HG03439 (cell line): Measurements from ENCODE around the gene BPIFB6.

Experiments used
- ATAC-seq: cut with Tn5 transposase; IDR thresholded peaks from one replicate; pipeline ENCODE4 v1.9.1; 2021; ENCODE audit warnings: mild to moderate bottlenecking, moderate library complexity; ENCODE audit not compliant: unreplicated experiment

Gene BPIFB6

DNA sequence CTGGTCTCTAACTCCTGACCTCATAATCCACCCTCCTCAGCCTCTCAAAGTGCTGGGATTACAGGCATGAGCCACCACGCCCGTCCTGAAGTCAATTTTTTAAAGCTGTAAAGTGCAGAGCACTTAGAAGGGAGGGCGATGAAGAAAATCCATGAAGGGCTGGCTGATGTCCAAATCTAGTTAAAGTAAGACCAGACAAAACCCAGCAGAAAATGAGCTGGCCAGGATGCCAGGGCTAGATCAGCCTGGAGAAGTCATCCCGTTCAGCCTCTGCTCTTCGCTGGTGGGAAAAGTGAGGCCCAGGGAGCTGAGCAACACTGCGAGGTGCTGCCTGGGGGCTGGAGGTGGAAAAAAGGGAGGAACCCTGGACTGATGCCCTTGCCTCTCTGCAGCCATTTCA lies 51.1 kb downstream of the BPIFB6 start:
- no peak for ATAC-seq

DNA sequence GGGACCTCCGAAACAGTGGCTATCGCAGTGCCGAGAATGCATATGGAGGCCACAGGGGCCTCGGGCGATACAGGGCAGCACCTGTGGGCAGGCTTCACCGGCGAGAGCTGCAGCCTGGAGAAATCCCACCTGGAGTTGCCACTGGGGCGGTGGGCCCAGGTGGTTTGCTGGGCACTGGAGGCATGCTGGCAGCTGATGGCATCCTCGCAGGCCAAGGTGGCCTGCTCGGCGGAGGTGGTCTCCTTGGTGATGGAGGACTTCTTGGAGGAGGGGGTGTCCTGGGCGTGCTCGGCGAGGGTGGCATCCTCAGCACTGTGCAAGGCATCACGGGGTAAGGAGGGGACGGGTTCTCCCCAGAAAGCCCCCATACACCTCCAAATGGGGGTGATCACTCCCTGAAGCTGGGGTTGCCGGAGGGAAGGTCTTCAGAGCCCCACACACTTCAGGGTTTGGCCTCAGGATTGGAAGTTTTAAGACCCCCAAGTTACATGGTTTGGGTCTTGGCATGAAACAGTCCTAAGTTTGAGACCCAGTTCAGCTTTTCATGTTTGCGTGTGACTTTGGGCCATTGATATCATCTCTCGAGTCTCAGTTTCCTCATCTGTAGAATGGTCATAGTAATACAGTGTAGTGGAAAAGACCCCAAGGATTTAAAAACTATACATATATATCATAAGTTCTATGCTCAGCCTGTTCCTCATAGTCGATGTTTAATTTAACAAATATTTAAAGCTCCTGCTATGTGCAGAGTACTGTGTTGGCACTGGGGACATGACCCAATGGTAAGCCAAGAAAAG lies 52.3 kb downstream of the BPIFB6 start:
- ATAC-seq, result no peak

DNA sequence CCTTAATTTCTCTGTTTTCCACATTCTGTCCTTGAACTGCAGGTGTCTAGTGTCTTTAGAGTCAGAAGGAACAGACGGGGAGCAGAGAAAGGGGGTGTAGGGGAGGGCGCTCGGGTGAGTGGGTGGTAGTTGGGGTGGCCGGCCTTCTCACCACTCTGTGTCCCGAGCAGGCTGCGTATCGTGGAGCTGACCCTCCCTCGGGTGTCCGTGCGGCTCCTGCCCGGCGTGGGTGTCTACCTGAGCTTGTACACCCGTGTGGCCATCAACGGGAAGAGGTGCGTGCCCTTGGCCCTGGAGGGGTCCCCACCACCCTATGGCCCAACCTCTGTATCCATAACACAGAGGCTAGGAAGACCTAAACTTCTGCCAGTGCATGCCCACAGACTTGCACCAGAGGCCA lies 53.3 kb downstream of the BPIFB6 start:
- ATAC-seq, result no peak

DNA sequence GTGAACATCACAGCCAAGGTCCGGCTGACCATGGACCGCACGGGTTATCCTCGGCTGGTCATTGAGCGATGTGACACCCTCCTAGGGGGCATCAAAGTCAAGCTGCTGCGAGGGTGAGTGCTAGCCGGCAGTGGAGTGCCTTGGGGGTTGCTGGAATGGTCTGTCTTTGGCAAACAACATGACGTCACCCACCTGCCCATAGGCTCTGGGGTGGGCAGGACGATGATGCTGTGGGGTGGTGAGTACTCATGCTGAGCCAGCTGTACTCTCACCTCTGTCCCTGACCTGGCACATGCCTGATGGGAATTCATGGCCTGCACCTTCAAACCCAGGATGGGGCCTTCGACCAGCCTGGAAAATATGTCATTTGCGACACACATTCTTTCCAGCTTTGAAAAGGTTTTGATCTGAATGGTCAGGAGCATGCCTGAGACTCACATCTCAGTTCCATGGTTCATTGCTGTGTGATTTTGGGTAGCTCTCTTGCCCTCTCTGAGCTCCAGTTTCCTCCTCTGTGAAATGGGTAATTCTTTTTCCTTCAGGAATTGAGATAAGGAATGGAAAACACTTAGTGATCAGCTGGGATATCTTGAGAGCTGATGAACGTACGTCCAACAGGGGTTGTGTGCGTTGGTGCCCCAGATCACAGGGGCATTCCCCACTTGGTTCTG lies 54.7 kb downstream of the BPIFB6 start:
- no peak for ATAC-seq

DNA sequence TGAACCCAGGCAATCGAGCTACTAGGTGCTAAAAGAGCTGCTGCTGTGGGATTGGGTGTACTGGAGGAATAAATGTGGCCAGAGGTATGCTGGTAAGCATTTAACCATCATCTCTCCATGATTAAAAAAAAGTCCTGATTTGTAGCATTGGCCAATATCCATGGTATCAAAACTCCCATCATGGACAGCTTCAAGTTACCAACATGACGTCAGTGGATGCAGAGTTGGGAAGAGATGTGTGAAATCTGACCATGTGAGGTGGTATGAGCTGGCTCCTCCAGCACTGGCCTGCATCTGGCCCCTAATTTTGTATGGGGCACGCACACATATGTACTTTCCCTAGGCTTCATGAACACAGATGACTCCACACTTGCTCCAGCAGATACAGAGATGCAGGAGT lies 59.7 kb downstream of the BPIFB6 start:
- no peak for ATAC-seq

DNA sequence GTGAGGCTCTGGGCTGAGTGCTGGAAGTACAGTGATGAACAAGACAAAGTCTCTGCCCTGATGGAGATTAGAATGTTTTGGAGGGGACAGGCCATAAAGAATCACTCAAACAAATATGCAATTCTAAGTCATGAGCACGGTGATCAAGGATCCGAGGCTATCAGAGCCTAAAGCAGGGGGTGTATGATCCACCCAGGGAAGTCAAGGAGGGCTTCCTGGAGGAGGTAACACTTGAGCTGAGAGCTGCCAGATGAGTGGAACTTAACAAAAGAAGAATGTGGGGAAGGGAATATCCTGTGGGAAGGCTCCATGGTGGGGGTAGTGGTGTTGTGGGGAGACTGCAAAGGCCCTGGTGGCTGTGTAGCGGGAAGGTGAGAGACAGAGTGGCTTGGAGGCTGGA lies 60.2 kb downstream of the BPIFB6 start:
- ATAC-seq, result no peak

DNA sequence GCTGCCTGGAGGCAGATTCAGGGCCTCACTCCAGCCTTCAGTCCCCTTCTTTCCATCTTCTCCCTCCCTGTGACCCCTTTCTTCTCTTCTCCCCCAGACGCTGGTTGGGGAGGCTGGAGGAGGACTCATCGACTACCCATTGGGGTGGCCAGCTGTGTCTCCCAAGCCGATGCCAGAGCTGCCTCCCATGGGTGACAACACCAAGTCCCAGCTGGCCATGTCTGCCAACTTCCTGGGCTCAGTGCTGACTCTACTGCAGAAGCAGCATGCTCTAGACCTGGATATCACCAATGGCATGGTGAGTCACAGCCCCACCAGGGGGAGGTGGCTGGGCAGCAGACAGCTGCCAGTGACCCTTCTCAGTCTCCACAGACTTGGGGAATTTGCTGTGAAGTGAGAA lies 60.9 kb downstream of the BPIFB6 start:
- ATAC-seq, result no peak

DNA sequence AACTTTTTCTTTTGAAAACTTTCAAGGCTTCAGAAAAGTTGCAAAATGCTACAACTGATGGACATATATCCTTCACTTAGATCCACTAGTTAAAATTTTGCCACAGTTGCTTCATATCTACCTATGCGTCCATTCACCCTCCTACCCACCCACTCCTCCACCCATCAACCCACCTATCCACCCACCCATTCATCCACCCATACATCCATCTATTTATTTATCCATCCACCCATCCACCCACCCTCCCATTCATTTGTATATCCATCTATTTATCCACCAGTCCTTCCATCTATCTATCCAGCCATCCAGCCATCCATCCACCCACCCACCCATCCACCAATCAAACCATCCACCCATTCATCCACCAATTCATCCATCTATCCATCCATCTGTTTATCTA lies 61.6 kb downstream of the BPIFB6 start:
- ATAC-seq, result no peak

DNA sequence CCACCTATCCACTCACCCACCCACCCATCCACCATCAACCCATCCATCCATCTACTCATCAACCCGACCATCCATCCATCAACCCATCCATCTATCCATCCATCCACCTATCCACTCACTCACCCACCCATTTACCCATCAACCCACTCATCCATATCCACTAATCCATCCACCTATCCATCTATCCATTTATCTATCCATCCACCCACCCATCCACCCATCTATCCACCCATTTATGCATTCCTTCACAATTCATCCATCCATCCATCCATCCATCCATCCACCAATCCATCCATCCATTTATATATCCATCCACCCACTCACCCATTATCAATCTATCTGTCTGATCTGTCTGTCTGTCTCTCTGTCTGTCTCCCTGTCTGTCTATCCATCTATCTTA lies 62.1 kb downstream of the BPIFB6 start:
- no peak for ATAC-seq
